DMS 273 (cell line): ENCODE data around the gene ARFIP1.
"Not testable (repeated sequence)": the region's sequence is repeated elsewhere in the genome, so short reads cannot be mapped to it uniquely, and the experiment has no call there.

ENCODE experiments used
- DNase-seq: peaks from one replicate; lab custom pipeline; 2025; ENCODE audit not compliant: unreplicated experiment; lab: John Stamatoyannopoulos, UW

Gene ARFIP1, protein sequence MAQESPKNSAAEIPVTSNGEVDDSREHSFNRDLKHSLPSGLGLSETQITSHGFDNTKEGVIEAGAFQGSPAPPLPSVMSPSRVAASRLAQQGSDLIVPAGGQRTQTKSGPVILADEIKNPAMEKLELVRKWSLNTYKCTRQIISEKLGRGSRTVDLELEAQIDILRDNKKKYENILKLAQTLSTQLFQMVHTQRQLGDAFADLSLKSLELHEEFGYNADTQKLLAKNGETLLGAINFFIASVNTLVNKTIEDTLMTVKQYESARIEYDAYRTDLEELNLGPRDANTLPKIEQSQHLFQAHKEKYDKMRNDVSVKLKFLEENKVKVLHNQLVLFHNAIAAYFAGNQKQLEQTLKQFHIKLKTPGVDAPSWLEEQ

DNA sequence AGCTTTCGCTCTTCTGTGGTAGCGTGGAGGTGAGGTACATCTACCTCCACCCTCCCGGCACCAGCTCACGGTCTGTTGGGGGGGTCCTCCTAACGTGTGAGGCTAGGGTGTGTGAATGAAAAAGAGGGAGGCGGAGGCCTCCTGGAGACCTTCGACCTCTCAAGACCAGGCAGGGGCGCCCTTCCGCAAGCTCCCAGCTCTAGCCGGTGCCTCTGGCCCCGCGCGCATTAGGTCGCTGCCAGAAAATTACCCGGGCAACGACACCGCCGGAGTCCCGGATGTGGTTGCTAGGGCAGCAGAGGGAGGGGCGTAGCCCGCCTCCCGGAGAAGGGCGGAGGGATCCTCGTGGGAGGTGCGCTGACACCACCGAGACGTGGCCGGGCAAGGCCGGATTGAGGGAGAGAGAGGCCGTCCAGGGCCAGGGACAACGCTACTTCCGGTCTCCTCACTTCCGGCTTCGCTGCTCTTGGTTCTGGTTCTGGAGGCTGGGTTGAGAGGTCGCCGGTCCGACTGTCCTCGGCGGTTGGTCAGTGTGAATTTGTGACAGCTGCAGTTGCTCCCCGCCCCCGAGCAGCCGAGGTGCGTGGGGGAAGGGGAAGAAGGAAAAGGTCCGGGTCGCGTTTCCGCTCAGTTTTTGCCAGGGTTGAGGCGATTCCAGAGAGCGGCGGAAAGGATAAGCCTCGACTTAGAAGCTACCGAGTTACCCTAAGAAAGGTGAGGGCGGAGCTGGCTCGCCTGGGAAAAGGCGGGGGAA lies at the start of gene ARFIP1, which contains the start of gene TIGD4:
Gene ARFIP1 (plus strand): TSS at position 442 of the 754 bp plus-strand sequence. CDS start 49,680 bp downstream, outside the sequence.
Gene TIGD4 (minus strand): TSS at position 218 of the 754 bp plus-strand sequence. CDS start 8,726 bp downstream, outside the sequence.
- peak; percentile 97 for DNase-seq

DNA sequence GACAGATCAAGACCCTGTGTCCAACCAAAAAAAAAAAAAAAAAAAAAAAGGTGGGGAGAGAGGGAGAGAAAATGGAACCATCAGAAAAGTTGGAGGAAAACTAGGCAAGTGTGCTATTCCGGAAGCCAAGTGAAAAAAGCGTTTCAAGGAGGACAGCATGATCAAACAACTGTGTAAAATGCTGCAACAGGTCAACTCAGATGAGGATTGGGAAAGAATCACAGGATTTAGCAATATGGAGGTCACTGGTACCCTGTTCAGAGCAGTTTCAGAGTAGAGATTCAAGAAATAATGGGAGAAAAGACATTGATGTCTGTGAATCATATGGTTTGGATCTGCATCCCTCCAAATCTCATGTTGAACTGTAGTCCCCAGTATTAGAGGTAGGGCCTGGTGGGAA lies 47.8 kb upstream of the ARFIP1 start:
- no peak for DNase-seq

DNA sequence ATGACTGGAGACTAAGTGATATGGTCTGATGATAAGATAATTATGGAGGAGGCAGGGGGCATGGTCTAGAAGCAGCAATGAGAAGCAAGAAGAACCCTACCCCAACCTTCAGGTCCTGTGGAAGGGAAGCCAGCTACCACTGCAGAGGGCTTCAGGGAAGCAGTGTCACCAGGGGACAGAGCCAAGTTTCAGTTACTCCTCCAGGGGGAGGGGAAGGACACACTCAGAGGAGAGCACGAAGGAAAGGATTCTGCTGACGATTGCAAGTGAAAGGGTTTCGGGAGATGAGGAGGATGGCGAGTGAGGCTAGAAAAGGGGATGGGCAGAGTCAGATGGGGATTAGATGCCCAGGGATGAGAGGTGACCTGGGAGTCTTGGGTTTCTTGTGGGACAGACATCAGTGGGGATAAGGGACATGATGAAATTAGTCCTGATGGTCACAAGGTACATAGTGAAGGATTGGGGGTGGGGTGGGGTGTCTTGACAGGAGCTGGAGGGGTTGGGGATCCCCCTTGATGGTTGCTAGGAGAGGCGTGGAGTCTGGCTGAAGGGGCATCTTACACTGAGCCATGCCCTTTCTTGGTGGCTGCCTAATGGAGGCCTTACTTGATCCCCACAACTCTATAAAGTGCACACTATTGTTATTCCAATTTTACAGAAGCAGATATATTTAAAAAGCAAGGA lies 45.6 kb upstream of the ARFIP1 start:
- DNase-seq = no peak

DNA sequence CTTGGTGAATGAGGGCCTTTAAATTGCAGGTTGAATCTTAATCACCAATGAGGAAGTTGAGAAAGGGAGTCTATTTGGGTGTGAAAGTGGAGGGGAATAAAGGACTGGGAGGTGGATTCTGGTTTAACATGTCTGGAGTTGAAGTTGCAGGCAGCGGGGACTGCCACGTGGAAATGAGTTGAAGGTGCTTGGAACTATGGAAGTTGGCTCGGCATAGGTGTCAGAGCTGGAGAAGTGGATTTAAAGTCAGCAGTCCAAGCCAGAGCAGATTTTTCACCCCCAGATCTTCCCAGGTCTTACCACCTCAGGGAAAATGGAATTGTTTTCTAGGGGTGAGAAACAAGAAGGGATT lies 45.1 kb upstream of the ARFIP1 start:
- no peak for DNase-seq

DNA sequence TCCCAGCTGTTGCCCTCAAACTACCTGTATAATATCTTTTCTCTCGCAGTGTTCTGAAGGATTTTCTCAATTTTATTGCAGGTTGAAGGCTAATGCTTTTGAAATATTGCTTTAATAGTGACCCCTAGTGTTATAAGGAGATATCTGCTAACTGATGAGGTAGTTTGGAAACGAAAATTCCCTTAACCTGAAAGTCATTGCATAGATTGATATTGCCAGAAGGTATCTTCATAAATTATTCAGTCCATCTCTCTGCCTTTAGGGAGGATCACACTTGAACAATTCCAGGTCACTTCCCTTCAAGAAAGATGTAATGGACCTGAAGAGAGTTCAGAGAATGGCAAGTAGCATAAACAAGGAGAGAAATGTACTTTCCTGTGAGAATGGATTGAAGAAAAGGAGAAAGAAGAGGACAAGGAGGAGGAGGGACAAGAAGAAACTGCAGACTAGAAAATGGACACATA lies 44.3 kb upstream of the ARFIP1 start:
- peak; percentile 33 for DNase-seq

DNA sequence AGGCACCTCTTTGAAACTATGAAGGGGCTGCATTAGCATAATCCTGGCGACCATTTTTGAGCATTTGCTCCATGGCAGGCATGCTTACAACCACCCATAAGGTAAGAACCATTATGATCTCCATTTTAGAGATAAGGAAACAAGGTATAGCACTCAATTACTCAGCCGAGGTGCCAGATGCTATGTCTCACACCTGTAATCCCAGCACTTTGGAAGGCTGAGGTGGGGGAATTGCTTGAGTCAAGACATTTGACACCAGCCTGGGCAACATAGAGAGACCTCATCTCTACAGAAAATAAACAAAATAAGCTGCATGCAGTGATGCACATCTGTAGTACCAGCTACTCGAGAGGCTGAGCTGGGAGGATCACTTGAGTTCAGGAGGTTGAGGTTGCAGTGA lies 43.8 kb upstream of the ARFIP1 start:
- no peak for DNase-seq

DNA sequence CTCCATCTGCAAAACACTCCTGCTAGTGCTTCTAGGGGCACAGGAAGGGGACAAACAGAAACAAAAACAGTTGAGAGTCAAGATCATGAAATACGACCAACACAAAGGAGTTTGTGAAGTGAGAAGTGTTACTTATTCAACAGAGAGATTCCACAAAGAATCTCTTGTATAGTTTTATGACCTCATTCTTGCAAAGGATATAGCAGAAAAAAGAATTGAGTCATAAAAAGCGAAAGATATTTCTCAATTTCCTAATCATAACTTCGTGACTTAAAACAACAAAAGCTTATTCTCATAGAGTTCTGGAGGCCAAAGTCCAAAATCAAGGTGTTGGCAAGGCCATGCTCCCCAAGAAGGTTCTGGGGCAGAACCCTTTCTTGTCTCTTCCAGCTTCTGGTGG lies 40.9 kb upstream of the ARFIP1 start:
- no peak for DNase-seq

DNA sequence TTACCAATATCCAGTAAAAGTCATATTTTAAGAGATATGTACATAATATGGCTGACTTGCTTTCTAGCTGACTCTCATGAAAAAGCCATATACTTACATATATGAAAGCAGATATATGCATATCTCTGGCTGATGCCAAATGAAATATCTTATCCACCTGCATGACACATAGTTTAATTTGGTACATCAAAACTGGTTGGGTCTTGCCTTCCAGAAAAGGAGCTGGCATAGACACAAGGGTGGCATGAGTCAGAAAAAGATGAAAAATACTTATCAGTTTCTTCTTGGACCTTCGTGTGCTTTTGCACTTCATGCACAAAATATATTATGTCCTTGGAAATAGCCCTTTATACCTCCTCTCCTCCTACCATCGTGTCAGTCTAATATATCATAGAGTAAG lies 32.3 kb upstream of the ARFIP1 start:
- no peak for DNase-seq

DNA sequence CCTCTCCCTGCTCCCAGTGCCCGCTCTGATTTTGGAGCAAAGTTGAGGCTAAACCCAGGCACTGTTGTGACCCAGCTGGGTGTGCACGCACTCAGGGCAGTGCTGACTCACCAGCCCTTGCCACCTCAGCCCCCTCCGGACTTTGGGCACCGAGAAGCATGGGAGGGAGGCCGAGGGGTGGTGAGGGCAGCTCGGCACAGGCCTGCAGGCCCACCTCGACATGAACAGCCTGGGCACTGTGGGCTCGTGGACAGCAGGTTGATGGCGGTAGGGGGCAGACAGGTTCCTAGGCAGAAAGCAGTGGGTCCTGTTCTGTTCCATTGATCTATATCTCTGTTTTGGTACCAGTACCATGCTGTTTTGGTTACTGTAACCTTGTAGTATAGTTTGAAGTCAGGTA lies 31.1 kb upstream of the ARFIP1 start:
- DNase-seq = no peak

DNA sequence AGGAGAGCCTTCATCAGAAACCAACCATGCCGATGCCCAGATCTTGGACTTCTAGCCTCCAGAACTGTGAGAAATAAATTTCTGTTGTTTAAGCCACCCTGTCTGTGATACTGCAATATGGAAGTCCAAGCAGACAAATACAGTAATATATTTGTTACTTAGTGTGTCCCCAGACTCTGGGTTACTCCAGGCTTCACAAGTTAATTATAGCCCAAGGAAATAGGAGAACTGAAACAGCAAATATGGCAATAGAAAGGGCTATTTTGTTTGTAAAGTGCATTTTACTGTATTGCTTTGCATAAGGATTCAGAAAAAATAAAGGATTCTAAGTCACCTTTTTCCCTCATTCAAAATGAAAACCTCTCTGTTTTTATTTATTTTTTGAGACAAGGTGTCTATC lies 16.0 kb upstream of the ARFIP1 start:
- no peak for DNase-seq

DNA sequence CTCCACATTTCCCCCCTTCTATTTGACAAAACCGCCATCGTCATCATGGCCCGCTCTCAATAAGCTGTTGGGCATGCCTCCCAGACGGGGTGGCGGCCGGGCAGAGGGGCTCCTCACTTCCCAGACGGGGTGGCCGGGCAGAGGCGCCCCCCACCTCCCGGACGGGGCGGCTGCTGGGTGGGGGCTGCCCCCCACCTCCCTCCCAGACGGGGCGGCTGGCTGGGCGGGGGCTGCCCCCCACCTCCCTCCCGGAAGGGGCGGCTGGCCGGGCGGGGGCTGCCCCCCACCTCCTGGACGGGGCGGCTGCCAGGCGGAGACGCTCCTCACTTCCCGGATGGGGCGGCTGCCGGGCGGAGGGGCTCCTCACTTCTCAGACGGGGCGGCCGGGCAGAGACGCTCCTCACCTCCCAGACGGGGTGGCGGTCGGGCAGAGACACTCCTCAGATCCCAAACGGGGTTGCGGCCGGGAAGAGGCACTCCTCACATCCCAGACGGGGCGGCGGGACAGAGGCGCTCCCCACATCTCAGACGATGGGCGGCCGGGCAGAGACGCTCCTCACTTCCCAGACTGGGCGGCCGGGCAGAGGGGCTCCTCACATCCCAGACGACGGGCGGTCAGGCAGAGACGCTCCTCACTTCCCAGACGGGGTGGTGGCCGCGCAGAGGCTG lies 14.6 kb upstream of the ARFIP1 start:
- not testable (repeated sequence) for DNase-seq

DNA sequence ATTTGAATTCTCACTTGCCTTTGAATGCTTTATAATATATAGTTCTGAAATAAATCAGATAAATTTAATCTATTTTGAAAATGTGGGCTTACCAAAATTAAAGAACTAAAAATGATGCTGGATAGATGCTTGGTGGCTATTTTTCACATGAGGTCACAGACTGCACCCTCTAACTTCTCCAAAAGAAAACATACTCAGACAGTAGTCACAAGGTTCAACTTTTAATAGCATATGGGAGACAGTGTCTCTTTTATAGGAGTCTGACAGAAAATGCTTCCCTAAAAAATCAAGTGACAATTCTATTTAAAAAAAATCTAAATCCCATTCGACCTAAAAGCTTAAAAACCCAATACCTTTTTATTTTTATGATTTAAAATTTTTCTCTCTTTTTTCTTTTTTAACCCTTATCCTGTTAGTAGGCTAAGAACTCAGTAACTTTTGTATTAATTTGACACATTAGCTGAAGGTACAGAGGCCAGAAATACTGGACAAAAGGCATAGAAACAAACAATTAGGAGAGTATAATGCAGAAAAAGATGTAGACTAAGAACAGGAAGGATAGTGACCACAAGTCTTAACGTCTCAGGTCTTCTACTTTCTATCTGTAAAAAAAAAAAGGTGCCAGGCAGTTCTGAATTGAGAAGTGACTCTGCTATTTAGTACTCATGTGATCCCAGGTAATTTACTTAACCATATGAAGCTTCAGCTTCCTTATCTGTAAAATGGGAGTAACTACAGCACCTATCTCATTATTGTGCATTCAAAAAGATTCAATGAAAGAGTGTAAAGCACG lies 7.8 kb upstream of the ARFIP1 start:
- no peak for DNase-seq

DNA sequence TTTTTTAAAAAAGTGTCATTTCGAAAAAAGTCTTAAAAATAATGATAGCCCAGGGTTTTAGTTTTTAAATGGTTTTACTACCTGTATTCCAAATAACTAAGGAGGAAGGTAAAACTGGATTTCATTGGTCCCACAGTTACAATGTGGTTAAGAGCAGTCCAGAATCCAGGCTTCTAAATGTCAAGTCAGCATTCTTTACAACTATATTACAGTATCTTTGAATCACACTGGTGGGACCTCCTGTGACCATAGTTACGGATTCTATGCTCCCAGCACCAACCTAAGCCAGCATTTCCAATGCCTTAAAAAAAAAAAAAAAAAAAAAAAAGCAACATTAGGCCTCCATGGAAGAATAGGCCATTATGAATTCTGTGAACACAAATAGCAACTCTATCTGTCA lies 6.4 kb upstream of the ARFIP1 start:
- DNase-seq = no peak

DNA sequence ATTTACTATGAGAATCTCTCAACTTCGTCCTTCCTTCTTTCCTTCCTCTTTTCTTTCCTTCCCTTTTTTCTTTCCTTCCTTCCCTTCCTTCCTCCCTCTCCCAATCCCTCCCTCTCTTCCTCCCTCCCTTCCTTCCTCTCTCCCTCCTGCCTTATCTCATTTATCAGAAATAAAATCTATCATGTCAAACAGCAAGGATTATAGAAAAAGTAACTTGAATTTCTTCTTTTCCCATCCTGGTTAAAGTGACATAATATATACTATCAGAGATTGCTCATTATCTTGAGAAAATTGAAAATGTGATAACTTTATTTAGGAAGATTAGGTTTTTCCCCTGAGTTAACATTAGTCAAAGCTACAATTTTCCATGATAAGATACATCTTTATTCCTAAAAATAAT lies 5.8 kb upstream of the ARFIP1 start:
- DNase-seq = no peak

DNA sequence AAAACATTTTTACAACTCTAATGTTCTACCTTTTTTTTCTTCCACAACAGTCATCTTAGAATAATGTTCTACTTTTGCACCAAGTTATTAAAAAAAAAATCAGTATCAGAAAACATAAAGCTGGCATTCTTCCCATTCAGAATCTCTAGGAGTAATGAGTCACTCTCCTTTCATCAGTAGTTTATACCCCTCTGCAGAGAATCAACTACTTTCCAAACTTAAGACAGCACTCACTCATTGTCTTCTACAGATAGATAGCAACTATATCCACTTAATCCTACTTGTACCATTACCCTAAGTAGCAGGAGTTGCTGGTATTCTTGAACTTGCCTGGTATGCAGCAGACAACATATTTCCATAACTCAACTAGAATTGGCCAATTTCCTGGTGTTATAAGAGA lies 3.4 kb upstream of the ARFIP1 start:
- no peak for DNase-seq

DNA sequence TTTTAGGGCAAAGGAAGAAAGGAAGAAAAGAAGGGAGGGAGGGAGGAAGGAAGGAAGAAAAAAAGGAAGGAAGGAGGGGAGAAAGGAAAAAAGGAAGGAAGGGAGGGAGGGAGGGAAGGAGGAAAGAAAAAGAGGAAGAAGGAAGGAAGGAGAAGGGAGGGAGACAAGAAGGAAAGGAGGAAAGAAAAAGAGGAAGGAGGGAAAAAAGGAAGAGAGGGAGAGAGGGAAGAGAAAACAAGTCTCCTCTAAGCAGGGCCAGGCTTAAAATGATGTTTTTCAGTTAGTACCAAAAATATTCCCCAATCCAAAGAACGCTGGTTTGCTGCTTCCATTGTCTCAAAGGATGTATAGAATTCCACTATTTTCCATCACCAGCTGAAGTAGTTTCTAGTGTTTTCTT lies 2.3 kb upstream of the ARFIP1 start:
- DNase-seq = no peak

DNA sequence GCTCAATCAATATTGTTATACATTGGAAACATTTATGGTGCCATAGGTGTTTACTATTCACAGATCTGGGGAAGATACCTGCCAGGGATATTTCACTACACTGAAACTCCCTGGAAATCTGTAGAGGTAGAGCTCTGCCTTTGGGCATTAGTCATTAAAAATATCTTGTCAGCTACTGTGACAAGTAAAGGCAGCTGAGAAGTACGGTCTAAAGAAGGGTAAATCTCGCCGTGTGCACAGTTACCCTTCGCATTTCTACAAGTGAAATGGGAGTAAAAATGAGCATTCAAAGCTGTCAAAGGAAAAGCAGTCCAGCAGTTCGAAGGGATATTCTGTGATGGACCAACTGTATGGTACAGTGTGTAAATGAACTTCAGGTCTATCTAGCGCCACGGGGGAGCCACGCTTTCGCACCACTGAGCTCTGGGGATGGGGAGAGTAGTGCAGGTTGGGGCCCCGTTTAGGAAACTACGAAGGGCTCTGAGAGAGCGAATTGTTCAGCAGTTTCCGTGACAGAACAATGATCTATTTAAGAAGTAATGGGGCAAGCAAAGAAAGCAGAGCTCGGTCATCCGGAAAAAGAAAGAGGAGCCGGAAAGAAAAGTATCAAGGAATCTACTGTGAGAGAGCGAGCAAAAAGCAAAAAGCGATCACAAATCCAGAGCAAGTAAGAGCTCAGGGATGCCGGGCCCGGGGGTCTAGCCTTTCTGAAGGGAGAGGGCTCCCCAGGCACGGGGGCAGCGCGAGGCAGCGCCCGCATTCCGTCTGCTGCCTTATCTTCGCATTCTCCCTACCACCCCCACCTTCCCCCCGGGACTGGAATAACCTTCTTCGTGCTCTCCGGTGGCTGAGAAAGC lies 870 bp upstream of the ARFIP1 start:
- DNase-seq = peak; percentile 48

DNA sequence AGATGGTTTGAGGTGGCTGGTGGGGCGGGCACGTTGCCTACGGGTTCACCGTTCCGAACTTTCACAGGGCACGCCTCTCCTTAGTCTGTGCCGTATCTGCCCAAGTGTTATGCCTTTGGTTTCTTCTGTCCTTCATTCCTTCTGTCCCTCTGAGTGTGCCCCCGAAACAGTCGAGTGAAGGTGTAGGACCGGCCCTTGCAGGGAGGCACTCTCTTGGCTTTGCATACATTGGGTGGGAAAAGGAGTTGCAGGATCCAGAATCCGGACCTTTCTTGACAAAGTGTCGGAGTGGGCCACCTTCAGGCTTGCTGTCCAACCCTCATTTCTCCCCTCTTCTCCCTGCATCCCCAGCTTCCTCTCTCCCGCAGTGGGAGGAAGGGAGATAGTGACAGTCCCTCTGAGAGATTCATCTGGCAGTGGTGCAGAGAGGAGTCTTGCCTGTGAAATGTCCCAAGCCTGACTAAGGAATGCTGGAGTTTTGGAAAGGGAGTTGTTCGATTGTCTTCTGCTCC lies 569 bp downstream of the ARFIP1 start:
- no peak for DNase-seq
